ENCODE measurements around the gene FHIT.

FHIT gene

GRCh38 chr3:60289341-60290121 lies 961.7 kb downstream of the FHIT start:
- DNase-seq (ENCODE audit: low read depth in 2 of 2), result peak; percentile 52 to 54

GRCh38 chr3:60282866-60283265 lies 968.4 kb downstream of the FHIT start:
- no peak for DNase-seq (ENCODE audit: low read depth in 2 of 2)

- DNase-seq (ENCODE audit: low read depth in 2 of 2), result no peak
These were observed 969.3 kb downstream of the FHIT start for GRCh38 chr3:60281970-60282369.

GRCh38 chr3:60277361-60277800 lies 973.9 kb downstream of the FHIT start:
- DNase-seq (ENCODE audit: low read depth in 2 of 2), result no peak

- DNase-seq (ENCODE audit: low read depth in 2 of 2), result no peak
These were observed 974.6 kb downstream of the FHIT start for GRCh38 chr3:60276615-60277014.

- no peak for DNase-seq (ENCODE audit: low read depth in 2 of 2)
These were observed 976.6 kb downstream of the FHIT start for GRCh38 chr3:60274646-60275045.

- DNase-seq (ENCODE audit: low read depth in 2 of 2), result no peak
These were observed 977.2 kb downstream of the FHIT start for GRCh38 chr3:60274098-60274497.

- DNase-seq (ENCODE audit: low read depth in 2 of 2), result no peak
These were observed 981.4 kb downstream of the FHIT start for GRCh38 chr3:60269829-60270266.

GRCh38 chr3:60269377-60269776 lies 981.9 kb downstream of the FHIT start:
- no peak for DNase-seq (ENCODE audit: low read depth in 2 of 2)

- DNase-seq (ENCODE audit: low read depth in 2 of 2), result no peak
These were observed 983.1 kb downstream of the FHIT start for GRCh38 chr3:60268123-60268522.

GRCh38 chr3:60266444-60266843 lies 984.8 kb downstream of the FHIT start:
- no peak for DNase-seq (ENCODE audit: low read depth in 2 of 2)

- DNase-seq (ENCODE audit: low read depth in 2 of 2), result no peak
These were observed 988.1 kb downstream of the FHIT start for GRCh38 chr3:60263191-60263590.

- no peak for DNase-seq (ENCODE audit: low read depth in 2 of 2)
These were observed 988.7 kb downstream of the FHIT start for GRCh38 chr3:60262546-60262945.

GRCh38 chr3:60260546-60260945 lies 990.7 kb downstream of the FHIT start:
- DNase-seq (ENCODE audit: low read depth in 2 of 2), result no peak

- DNase-seq (ENCODE audit: low read depth in 2 of 2), result no peak
These were observed 1000.4 kb downstream of the FHIT start for GRCh38 chr3:60250810-60251209.

- peak; percentile 8 to 11 for DNase-seq (ENCODE audit: low read depth in 2 of 2)
These were observed 1001.0 kb downstream of the FHIT start for GRCh38 chr3:60250206-60250605.

GRCh38 chr3:60246361-60246760 lies 1004.9 kb downstream of the FHIT start:
- DNase-seq (ENCODE audit: low read depth in 2 of 2), result no peak

- no peak for DNase-seq (ENCODE audit: low read depth in 2 of 2)
These were observed 1007.8 kb downstream of the FHIT start for GRCh38 chr3:60243456-60243855.

GRCh38 chr3:60240492-60240891 lies 1010.8 kb downstream of the FHIT start:
- DNase-seq (ENCODE audit: low read depth in 2 of 2), result no peak

- DNase-seq (ENCODE audit: low read depth in 2 of 2), result no peak
These were observed 1012.7 kb downstream of the FHIT start for GRCh38 chr3:60238550-60238949.

GRCh38 chr3:60229502-60229901 lies 1021.8 kb downstream of the FHIT start:
- DNase-seq (ENCODE audit: low read depth in 2 of 2), result no peak

GRCh38 chr3:60228823-60229222 lies 1022.4 kb downstream of the FHIT start:
- no peak for DNase-seq (ENCODE audit: low read depth in 2 of 2)

- DNase-seq (ENCODE audit: low read depth in 2 of 2), result no peak
These were observed 1024.3 kb downstream of the FHIT start for GRCh38 chr3:60226912-60227311.

- no peak for DNase-seq (ENCODE audit: low read depth in 2 of 2)
These were observed 1025.4 kb downstream of the FHIT start for GRCh38 chr3:60225848-60226247.
